Measurements from ENCODE around the gene C1orf52.
"Not testable (repeated sequence)": the region's sequence is repeated elsewhere in the genome, so short reads cannot be mapped to it uniquely, and the experiment has no call there.

C1orf52 gene

DNA sequence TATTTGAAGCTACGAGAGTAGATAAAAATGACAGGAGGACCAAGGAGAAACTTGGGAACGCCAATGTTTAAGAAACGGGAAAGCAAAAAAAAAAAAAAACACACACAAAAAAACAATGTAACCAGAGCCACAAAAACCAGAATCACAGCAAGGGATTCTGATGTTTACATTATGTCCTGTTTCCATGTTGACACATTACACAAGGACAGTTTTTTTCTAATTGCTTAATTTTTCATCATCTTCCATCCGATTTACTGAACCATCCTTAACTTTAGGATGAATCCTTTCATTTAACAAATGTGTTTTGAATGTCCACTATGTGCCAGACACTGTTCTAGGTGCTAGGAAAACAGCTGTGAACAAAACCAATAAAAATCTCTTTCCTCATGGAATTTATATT lies 18.3 kb upstream of the C1orf52 start:
- no peak for DNase-seq

DNA sequence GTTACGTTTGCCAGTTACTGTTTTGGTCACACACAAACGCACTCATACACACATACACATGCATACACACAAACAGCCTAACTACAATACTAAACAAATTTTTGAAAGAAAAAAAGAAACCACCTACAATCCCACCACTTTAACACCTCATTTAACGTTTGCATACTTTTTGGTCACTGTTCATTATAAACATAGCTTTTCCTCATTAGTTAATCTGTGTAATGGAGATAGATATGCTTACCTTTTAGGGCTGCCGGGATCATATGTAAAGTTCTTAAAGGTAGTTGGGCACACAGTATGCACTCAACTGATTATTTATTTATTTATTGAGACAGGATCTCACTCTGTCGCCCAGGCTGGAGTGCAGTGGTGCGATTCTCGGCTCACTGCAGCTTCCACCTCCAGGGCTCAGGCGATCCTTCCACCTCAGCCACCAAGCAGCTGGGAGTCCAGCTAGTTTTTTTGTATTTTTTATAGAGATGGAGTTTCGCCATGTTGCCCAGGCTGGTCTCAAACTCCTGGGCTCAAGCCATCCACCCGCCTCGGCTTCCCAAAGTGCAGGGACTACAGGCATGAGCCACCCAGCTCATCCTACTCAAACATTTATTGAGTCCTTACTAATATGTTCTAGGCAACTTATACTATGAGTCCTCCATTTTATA lies 17.6 kb upstream of the C1orf52 start:
- no peak for DNase-seq

DNA sequence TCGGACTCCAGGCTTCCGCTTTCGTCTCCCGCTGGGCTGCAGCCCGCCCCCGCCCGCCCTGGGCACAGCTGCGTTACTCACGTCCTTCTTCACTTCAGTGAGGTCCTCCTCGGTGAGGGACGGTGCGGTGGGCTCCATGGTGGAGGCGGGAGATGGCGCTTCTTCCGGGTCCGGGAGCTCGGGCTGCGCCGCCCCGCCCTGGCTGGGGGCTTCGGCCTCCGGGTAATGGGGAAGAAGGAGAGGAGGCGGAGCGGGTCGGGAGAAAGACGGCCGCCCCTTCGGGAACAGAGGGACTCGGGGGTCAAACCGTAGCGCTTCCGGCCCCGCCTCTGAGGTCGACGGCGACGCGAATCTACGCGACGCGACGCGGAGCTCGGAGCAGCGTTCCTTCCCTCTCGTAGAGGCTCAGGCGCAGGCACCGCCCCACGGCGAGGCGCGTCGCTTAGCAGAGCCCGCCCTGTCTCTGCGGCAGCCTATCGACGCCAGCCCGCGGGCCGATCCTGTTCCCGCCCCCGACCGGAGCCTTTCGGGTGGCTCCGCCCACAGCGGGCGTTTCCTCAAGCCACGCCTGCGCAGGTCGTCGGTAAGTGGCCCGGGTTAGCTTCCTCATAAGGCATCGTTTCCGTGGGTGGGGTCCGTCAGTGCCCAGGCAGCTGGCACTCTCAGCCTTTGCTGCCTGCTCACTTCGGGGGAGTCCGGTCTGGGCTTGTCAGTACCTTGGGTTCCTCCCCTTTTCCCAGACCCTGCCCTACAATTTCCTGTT lies 16.9 kb upstream of the C1orf52 start, which contains the start of gene BCL10:
TSS of gene BCL10 (minus strand) at position 418 of the 763 bp plus-strand sequence. CDS start at position 138, 280 bp downstream.
- peak; percentile 70 to 99 (median 95) for DNase-seq

DNA sequence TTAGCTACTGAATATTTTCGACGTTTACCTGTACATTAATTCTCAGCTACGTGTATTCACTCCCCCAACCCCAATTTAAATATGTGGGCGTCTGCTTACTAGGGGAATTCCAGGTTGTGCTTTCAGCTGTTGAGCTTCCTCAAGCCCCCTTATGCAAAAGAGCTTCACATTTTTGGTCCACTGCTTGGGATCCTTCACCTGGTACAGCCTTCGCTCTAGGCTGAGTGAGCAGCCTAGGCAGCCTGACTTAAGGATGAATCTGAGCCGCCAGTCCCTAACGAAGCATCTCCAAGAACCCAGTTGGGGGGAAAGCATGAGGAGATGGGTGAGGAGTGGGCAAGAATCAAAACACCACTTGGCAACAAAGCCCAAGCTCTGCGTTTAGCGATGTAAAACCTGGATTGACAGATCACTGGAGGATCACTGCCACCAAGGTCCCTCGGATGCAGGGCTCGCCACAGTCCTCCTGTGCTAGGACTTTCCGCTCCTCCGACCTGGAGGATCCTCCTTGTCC lies 16.3 kb upstream of the C1orf52 start:
- no peak for DNase-seq

DNA sequence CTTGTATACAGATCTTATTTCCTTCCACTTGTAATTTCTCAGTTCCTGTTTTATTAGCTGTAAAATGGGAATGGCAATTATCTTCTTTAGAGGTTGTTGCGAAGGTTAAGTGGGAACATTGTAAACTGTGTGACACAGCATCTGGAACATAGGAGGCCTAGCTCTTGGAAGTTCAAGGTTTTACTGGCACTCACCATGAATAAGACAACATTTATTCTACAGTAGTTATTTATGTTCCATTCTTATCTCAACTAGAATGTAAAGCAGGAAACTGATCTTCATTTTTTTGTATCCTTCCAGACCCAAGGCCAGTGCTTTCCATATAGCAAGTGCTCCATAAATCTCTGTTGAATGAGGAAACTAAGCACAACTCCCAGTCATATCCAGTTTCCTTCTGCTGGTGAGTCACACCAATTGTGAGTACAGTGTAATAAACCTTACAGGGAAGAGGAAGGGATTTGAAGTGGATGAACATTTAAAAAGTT lies 15.5 kb upstream of the C1orf52 start:
- no peak for DNase-seq

DNA sequence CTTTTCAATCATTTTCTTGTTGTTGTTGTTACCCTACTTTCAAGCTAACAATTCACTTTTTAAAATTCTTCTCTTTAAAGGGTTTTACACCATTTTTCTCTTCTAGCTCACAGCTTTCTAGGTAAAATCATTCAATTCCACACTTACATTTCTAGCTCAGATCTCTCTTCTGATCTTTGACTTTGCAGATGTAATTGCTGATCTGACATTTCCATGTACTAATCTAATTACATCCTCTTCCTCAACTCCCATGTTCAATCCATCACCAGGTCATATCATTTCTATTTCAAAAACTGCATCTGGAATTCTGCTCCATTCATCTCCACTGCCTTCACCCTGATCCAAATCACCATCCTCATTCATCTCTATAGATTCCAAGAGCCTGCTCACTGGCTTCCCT lies 13.9 kb upstream of the C1orf52 start:
- no peak for DNase-seq

DNA sequence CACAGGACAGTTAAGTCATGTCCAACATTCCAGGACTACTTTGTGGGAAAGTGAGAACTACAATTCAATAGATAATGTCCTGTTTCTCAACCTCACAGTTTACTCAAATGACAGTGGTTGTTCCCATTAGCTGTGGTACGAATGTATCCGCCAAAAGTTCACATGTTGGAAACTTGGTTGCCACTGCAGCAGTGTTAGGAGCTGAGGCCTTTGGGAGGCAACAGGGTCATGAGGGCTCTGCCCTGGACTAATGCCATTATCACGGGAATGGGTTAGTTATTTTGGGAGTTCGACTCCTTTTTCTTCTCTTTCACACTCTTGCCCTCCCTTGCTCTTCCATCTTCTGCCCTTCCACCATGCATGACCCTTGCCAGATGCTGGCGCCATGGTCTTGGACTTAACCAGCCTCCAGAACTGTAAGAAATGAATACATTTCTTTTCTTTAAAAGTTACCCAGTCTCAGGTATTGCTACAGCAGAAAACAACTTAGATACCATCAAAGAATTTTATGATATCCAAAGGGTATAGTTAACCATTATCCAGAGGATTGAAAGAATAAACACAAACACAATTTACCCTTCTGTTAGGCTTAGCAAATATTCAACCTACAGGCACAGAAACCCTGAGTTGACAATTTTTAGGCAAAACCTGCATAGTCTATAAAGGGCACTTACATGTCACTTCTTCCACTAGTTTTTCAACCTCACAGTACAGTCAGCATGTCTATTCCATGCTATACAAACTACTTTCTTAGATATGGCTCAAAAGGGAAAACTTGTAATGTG lies 9.5 kb upstream of the C1orf52 start:
- no peak for DNase-seq

DNA sequence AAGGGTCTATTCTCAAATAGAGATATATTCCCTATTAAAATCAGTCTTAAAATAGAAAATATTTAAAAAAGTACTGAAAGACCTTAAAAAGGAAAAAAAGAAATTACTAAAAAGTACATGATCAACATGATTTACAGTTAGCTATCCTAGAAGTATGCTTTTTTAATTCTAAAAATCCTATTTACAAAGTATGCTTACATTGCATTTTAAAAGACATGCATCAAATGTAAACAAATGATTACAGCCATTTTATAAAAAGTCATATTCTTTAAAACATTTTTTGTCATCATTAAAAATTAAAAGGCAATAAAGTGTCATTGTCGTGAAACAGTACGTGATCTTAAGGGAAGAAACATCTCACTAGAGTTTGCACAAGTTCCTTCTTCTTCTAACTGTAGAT lies 7.9 kb upstream of the C1orf52 start:
- DNase-seq, result no peak

DNA sequence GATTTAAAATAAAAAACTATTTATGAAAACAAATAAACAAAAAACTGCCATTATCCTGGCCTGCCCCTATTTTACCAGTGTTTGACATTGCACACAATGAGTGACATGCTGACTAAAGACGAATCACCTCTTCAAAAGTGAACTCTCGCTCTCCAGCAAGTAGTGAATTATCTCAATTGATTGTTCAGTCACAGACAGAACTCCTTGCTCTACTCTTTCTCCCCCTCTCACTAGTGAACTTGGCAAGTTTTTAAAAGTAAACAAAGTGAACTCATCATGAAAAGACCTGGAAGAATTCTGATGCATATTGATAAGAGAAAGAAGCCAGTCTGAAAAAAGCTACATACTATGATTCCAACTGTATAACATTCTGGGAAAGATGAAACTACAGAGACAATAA lies 4.7 kb upstream of the C1orf52 start:
- no peak for DNase-seq

DNA sequence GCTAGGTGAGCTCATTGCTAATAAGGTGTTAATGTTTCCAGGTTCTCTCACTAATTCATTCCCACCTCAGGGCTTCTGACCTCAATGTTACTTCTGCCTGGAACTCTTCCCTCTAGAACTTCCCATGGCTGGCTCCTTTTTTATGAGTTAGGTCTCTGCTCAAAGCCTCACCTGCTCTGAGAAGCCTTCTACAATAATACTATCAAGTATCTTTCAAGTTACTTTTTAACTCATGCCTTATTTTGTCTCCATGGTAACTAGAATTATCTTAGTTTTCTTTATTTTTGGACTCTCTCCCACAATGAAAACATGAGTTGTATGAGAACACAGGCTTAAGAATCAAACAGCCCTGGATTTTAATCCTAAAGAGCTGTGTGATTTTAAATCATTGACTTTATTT lies 3.5 kb upstream of the C1orf52 start:
- DNase-seq, result no peak

DNA sequence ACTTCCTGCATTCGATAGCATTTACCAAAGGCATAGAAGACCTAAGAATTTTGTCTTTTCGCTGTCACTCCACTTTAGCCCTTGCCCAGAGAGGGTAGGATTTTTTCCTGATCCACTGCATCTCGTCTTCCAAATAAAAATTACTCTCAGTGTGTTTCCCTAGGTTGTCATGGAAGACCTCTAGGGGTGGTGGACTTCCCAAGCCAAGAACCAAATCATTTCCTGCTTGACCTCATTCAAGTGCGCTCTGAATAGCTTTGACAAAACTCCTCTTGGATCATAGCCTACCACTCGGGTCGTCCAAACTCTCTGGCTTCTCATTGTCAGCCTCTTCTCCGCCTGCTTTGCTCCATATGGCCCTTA lies 431 bp upstream of the C1orf52 start:
- peak in 1 of 14 donors; percentile 50 for DNase-seq

DNA sequence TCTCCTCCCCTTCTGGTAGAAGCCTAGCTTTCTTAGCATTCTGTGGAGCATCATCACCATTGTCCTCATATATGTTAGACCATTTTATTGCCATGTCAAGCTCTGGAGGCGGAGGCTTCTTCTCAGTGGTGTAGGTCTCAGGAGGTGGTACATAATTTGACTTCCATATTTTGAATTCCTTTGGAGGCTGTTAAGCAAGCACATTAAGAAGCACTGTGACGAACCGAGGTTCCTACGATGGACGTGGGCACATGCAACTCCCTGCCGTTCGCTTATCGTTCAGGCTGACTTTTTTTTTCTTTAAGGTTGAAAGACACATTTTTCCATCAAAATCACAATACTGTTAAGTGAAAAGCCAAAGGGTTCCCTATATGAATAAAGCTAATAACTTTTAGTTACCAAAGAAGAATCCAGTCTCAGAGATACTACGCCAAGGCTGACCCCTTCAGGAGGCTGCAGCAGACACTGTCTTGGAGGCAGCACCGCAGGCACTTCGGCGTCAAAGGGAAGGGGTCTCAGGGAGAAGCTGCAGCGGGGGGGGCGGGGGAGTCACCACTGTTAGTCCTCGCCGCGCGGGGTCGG lies 835 bp downstream of the C1orf52 start:
- DNase-seq, result no peak

DNA sequence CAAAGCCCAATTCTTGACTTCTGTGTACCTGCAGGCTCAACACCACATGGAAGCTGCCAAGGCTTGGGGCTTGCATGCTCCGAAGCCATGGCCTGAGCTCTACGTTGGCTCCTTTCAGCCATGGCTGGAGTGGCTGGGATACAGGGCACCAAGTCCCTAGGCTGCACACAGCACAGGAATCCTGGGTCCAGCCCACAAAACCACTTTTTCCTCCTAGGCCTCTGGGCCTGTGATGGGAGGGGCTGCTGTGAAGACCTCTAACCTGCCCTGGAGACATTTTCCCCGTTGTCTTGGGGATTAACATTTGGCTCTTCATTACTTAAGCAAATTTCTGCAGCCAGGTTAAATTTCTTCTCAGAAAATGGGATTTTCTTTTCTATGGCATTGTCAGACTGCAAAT lies 10.4 kb downstream of the C1orf52 start:
- DNase-seq, result not testable (repeated sequence)

DNA sequence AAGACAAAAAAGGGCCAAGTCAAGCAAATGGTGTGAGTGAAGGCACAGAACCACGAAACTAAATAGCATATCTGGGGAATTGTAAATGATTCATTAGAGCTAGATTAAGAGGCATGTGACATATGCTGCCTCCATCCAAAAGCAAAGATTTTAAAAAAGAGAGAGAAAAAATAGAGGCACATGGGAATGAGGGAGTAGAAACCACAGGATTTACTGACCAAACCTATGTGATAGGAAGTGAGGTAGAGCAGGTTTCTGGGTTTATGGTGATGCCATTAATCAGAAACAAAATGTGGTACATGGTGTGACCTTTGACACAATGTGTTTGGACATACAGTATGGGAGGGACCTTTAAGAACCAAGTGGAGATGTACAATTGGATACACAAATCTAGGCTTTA lies 13.6 kb downstream of the C1orf52 start:
- DNase-seq, result no peak

DNA sequence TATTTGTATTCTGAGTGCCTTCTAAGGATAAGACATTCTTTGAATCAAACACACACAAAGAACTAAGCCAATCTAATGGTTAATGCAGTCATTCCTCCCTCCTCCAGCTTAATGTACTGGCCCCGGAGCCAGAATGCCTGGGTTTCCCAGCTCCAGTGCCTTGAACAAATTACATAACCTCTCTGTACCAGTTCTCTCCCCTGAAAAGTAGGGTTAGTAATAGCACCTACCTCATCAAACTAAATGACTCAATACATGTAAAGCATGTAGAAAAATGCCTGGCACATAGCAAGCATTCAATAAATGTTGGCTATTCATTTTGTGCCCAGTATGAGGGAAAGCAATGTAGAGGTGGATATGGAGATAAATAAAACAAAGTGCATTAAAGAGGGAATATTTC lies 14.0 kb downstream of the C1orf52 start:
- no peak for DNase-seq

DNA sequence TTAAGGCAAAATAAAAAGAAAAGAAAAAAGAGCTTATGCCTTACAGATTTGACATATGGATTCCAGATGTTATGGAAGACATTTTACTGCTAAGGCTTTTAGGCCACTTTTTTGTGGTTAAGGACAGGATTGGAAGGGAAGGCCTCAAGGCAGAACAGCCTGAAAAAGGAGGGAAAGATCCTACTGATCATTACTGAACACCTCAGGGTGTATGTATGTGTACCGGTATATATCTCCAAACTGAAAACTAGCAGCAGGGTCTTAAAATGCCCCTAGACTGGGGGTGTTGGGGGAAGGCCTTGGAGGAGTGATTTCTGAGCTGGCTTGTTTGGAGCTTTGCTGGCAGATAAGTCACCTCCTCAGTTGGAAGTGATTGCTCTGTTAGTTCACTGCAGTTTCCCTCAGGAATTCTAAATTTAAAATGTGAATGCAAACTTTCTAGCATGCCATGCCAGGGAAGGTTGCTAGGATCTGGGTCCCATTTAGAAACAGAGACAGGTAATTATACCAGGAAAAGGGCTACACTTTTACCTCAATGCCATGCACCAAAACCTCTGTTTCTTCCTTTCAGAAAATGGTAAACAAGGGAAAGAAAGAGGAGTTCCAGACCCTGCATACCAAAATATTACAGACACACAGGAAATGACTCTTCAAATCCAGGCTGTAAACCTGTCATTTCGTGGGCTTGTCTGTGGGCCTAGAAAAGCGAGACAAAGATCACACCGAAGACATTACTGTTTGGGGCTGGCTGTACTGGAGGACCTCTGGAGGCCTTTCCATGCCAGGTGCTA lies 15.0 kb downstream of the C1orf52 start:
- no peak for DNase-seq

DNA sequence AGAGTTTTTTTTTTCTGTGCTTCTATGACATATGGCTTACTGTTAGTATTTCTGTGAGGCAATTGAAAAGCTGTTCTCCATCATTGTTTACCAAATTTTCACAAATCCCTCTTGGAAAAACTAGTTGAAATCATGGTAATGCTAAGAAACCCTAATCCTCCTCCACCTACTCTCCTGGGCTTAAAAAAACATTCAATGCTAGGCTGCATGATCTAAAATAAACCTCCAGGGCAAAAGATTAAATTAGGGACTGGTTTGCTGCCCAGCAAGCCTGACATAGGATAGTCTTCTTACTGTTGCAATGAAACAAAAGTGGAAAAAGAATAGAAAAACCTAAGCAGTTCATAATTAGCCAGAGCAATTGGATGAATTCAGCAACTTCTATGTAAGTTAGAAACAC lies 16.1 kb downstream of the C1orf52 start:
- DNase-seq, result no peak

DNA sequence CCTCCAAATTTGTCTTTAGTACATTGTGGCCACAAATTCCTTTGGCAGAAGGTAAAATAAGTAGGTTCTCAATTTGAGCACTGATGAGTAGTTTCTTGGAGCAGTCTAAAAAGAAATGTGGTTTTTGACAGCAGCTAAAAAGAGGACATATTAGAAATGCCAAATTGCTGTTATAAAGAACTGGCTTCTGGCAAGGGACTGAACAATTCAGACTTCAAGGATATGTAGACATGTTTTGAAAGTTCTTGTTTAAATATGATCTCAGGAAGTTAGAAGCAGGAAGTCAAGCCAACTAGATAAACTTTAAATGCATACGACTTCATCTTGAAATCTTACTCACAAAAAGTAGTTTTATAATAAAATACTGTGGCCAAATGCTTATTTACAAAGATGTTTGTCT lies 18.8 kb downstream of the C1orf52 start:
- DNase-seq, result no peak

DNA sequence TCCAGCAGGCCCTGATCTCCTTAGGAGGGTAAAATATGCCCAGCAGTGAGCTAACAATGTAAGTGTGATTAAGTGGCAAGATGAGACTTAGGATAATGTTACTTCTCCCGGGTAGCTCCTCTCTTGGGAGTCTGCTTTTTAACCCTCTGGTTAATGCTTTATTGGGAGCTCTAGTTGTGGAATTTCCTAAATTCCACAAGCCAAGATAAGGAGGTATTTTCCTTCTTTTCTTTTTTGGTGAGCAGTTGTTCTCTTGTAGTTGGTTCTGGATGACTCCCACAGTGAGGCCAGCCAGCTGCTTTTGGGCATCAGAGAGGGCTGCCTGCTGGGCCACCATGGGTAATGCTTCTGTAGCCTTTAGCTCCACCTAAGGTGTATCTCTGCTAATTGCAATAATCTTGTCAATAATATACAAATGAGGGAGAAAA lies 19.3 kb downstream of the C1orf52 start:
- no peak for DNase-seq

DNA sequence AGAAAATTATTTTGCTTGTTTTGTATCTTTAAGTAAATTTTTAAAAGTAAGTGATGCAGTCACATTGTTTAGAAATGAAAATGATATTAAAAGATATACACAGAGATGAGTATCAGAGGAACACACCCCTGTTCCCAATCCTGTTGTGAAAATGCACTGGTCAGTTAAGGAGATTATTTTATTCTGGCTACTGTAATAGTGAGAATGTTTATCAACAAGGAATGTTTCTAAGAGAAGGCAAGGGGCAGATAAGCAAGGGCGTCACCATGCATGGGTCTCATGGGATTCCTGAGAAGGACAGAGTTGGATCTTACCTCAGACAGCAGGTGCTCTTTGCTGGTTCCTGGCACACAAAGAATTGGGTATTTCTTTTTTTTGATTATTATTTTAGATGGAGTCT lies 21.8 kb downstream of the C1orf52 start:
- DNase-seq, result no peak

DNA sequence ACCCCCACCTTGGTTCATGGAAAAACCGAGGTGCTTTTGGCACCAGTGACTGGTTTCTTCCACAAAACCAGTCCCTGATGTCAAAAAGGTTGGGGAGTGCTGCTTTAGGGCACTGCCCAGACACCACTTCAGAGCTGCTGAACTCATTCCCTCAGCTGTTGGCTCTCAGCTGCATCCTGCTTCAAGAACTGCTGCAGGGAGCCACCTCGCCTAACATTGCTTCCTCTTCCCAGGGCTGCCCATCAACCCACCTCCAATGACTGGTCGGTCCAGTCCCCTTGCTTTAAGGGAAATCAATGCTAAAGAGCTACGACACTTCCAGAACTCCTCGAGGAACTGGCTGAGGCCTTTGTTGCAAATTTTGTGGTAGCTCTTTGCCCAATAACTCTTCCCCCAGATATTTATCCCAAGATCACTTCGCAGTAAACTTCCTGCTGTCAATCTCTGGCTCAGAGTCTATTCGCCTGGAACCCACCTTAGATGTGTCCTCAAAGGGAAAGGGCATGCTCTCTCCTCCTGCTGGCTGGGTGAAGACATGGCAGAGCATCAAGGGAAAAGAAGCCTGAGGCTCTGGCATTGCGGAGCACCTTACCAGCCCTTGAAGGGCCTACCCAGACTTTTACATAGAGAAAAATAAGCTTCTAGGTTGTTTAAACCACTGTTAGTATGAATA lies 29.0 kb downstream of the C1orf52 start:
- DNase-seq, result no peak

Data from C1 segment of cervical spinal cord (tissue), 14 donors.